Ovary (tissue), 3 donors: ENCODE data around the gene FAM83E.

ENCODE experiments used
- EP300 ChIP-seq: sonication (generic); formaldehyde crosslinking; IDR thresholded peaks from one replicate; pipeline ENCODE4 v1.6.1; 2017; ENCODE audit warnings: antibody characterized with exemption
- POLR2A ChIP-seq: fragments of 450-650 bp; IDR thresholded peaks from one replicate; pipeline ENCODE4 v1.6.1; 2017; ENCODE audit warnings: antibody characterized with exemption, mild to moderate bottlenecking, moderate library complexity
- TF ChIP-seq, protein P1 (sequence below), 3 donors: fragments of 450-650 bp in 2 of 3; fragments of 200-600 bp in 1 of 3; IDR thresholded peaks; one replicate each; pipeline versions ENCODE4 v1.5.1 to v1.8.0; 2016 to 2022; ENCODE audit warnings: antibody characterized with exemption in 3 of 3, mild to moderate bottlenecking in 1 of 3
- donor health status: DM: no; HTN: no; CAD: no.

GRCh38 chr19:48637449-48637947, 22.6 kb upstream of the FAM83E start:
- TF ChIP-seq POLR2A = peak; percentile 6
- TF ChIP-seq, protein P1, sequence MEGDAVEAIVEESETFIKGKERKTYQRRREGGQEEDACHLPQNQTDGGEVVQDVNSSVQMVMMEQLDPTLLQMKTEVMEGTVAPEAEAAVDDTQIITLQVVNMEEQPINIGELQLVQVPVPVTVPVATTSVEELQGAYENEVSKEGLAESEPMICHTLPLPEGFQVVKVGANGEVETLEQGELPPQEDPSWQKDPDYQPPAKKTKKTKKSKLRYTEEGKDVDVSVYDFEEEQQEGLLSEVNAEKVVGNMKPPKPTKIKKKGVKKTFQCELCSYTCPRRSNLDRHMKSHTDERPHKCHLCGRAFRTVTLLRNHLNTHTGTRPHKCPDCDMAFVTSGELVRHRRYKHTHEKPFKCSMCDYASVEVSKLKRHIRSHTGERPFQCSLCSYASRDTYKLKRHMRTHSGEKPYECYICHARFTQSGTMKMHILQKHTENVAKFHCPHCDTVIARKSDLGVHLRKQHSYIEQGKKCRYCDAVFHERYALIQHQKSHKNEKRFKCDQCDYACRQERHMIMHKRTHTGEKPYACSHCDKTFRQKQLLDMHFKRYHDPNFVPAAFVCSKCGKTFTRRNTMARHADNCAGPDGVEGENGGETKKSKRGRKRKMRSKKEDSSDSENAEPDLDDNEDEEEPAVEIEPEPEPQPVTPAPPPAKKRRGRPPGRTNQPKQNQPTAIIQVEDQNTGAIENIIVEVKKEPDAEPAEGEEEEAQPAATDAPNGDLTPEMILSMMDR (IDR thresholded peaks at IDR 0.05) = no peak
- peak; percentile 63 for TF ChIP-seq EP300
